OCI-LY1 (cell line): ENCODE measurements around the gene TMEM37.

ENCODE experiments used
- H2AFZ ChIP-seq: fragments of 200-600 bp; sonication (generic), shearing (Covaris generic); 2 replicates; pipeline ENCODE4 v1.6.0; 2014; ENCODE audit warnings: antibody characterized with exemption, mild to moderate bottlenecking, low read length
- H3F3A ChIP-seq: fragments of 200-600 bp; sonication (generic), shearing (Covaris generic); 2 replicates; pipeline ENCODE4 v1.6.0; 2014; ENCODE audit warnings: mild to moderate bottlenecking, antibody characterized with exemption, low read length, moderate library complexity; ENCODE audit not compliant: insufficient read depth
- H3K27ac ChIP-seq: fragments of 200-600 bp; sonication (generic); 2 replicates; pipeline ENCODE4 v1.5.1; 2014; ENCODE audit warnings: low read length, mixed run types, mild to moderate bottlenecking, low read depth; ENCODE audit not compliant: poor library complexity, severe bottlenecking
- H3K27me3 ChIP-seq: fragments of 200-600 bp; sonication (generic); 2 replicates; pipeline ENCODE4 v1.6.0; 2014; ENCODE audit warnings: antibody characterized with exemption, mild to moderate bottlenecking, low read length, moderate library complexity; ENCODE audit not compliant: insufficient read depth
- H3K36me3 ChIP-seq: fragments of 200-600 bp; sonication (generic); 2 replicates; pipeline ENCODE4 v1.6.1; 2014; ENCODE audit warnings: mild to moderate bottlenecking, antibody characterized with exemption, low read length, moderate library complexity, mixed read lengths; ENCODE audit not compliant: insufficient read depth
- H3K4me1 ChIP-seq: fragments of 200-600 bp; sonication (generic); 2 replicates; pipeline ENCODE4 v1.5.1; 2014; ENCODE audit warnings: mild to moderate bottlenecking, low read length, moderate library complexity; ENCODE audit not compliant: insufficient read depth, severe bottlenecking
- H3K4me2 ChIP-seq: fragments of 200-600 bp; sonication (generic), shearing (Covaris generic); 2 replicates; pipeline ENCODE4 v1.6.1; 2014; ENCODE audit warnings: low read length
- H3K4me3 ChIP-seq: fragments of 200-600 bp; sonication (generic); 2 replicates; pipeline ENCODE4 v1.5.1; 2014; ENCODE audit warnings: low read length, low read depth, mild to moderate bottlenecking, mixed read lengths; ENCODE audit not compliant: poor library complexity, severe bottlenecking
- H3K79me2 ChIP-seq: fragments of 200-600 bp; shearing (Covaris generic); 2 replicates; pipeline ENCODE4 v1.6.1; 2016; ENCODE audit warnings: mixed run types, low read length, mixed read lengths; ENCODE audit not compliant: insufficient read depth
- H3K9ac ChIP-seq: fragments of 200-600 bp; sonication (generic), shearing (Covaris generic); 2 replicates; pipeline ENCODE4 v1.6.1; 2014; ENCODE audit warnings: mild to moderate bottlenecking, low read length, mixed read lengths
- H3K9me2 ChIP-seq: fragments of 200-600 bp; sonication (generic), shearing (Covaris generic); 2 replicates; pipeline ENCODE4 v1.6.1; 2014; ENCODE audit warnings: low read depth, mild to moderate bottlenecking, low read length, mixed read lengths
- H3K9me3 ChIP-seq: fragments of 200-600 bp; shearing (Covaris generic); 2 replicates; pipeline ENCODE4 v1.6.1; 2014; ENCODE audit warnings: low read length, mixed read lengths
- H4K20me1 ChIP-seq: fragments of 200-600 bp; sonication (generic), shearing (Covaris generic); 2 replicates; pipeline ENCODE4 v1.6.0; 2016; ENCODE audit warnings: mild to moderate bottlenecking, low read length; ENCODE audit not compliant: insufficient read depth
- EZH2 ChIP-seq: fragments of 200-600 bp; sonication (generic), shearing (Covaris generic); IDR thresholded peaks from 2 replicates; pipeline ENCODE4 v1.8.0; 2017; ENCODE audit warnings: borderline replicate concordance, mixed run types, mild to moderate bottlenecking, antibody characterized with exemption, low read length, moderate library complexity, mixed read lengths
- TF ChIP-seq, protein P1 (sequence below): fragments of 200-600 bp; sonication (generic), shearing (Covaris generic); IDR thresholded peaks from 2 replicates; pipeline ENCODE4 v1.5.1; 2017; ENCODE audit warnings: mild to moderate bottlenecking, antibody characterized with exemption, low read length, moderate library complexity, mixed read lengths

Gene TMEM37

DNA sequence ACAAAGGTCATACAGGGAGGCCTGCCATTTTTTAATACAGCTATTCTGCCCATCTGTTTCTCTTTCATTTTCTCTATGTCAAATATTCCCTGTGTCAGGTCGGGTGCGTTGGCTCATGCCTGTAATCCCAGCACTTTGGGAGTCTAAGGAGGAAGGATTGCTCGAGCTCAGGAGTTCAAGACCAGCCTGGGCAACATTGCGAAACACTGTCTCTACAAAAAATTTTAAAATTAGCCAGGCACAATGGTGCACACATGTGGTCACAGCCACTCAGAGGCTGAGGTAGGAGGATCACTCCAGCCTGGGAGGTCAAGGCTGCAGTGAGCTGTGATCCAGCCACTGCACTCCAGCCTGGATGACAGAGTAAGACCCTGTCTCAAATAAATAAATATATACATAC, 34.7 kb downstream of the TMEM37 start:
- H2AFZ ChIP-seq: no peak overlapping the region
- H3K4me2 ChIP-seq: no peak overlapping the region
- no peaks in the 10 kb centered on the region for H3F3A ChIP-seq
- no peaks in the 10 kb centered on the region for H3K36me3 ChIP-seq
- 0 out of 2 replicates have a peak, but pooled peaks cover 4% of the 10 kb centered on the region for H3K27me3 ChIP-seq
- TF ChIP-seq, protein P1, sequence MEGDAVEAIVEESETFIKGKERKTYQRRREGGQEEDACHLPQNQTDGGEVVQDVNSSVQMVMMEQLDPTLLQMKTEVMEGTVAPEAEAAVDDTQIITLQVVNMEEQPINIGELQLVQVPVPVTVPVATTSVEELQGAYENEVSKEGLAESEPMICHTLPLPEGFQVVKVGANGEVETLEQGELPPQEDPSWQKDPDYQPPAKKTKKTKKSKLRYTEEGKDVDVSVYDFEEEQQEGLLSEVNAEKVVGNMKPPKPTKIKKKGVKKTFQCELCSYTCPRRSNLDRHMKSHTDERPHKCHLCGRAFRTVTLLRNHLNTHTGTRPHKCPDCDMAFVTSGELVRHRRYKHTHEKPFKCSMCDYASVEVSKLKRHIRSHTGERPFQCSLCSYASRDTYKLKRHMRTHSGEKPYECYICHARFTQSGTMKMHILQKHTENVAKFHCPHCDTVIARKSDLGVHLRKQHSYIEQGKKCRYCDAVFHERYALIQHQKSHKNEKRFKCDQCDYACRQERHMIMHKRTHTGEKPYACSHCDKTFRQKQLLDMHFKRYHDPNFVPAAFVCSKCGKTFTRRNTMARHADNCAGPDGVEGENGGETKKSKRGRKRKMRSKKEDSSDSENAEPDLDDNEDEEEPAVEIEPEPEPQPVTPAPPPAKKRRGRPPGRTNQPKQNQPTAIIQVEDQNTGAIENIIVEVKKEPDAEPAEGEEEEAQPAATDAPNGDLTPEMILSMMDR: no peak
- TF ChIP-seq EZH2: no peak
- no peaks in the 10 kb centered on the region for H3K9me2 ChIP-seq
- H3K4me1 ChIP-seq: no peaks in the 10 kb centered on the region
- no peaks in the 10 kb centered on the region for H3K9me3 ChIP-seq
- no peak overlapping the region for H3K27ac ChIP-seq
- H3K9ac ChIP-seq: no peak overlapping the region
- no peak overlapping the region for H3K4me3 ChIP-seq
- H4K20me1 ChIP-seq: no peaks in the 10 kb centered on the region
- H3K79me2 ChIP-seq: no peaks in the 10 kb centered on the region

DNA sequence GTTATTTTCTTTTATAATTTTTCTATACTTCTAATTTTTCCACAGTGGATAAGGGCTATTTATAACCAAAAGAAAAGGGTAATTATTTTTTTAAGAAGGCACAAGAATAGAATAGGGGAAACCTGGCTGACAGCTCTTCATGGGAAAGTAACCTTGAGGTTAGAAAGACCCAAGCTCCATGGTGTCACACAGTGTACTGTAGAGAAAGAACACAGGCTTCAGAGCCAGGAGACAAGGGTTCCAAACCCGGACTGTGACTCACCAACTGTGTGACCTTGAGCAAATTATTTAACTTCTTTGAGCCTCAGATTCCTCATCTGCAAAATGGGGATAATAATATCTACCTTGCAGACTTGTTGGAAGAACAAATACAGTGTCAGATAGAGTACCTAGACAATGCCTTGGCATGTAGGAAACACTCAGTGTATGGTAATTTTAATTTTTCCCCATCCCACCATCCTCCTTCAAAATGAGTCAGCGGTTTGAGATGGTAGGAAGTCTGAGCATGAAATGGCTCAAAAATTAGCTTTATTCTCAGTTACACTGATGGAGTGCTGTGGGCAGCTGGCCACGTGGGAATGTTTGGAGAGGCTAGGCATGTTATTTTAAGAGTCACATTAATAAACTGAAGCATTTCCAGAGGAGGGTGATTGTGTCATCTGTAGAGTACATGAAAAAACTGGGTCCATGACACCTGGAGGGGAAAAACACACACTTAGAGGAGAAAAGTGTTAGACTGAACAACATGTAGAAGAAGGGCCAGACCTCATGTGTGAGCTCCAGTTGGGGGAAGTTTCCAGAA, 36.7 kb downstream of the TMEM37 start:
- no peak overlapping the region for H3K27ac ChIP-seq
- H3K9me2 ChIP-seq: no peaks in the 10 kb centered on the region
- no peaks in the 10 kb centered on the region for H3K79me2 ChIP-seq
- no peaks in the 10 kb centered on the region for H3K36me3 ChIP-seq
- 0 out of 2 replicates have a peak, but pooled peaks cover 4% of the 10 kb centered on the region for H3K27me3 ChIP-seq
- H3K4me2 ChIP-seq: no peak overlapping the region
- no peaks in the 10 kb centered on the region for H3K4me1 ChIP-seq
- H4K20me1 ChIP-seq: no peaks in the 10 kb centered on the region
- H3F3A ChIP-seq: no peaks in the 10 kb centered on the region
- TF ChIP-seq, protein P1: no peak
- no peak for TF ChIP-seq EZH2
- no peaks in the 10 kb centered on the region for H3K9me3 ChIP-seq
- H3K4me3 ChIP-seq: no peak overlapping the region
- no peak overlapping the region for H2AFZ ChIP-seq
- H3K9ac ChIP-seq: no peak overlapping the region

DNA sequence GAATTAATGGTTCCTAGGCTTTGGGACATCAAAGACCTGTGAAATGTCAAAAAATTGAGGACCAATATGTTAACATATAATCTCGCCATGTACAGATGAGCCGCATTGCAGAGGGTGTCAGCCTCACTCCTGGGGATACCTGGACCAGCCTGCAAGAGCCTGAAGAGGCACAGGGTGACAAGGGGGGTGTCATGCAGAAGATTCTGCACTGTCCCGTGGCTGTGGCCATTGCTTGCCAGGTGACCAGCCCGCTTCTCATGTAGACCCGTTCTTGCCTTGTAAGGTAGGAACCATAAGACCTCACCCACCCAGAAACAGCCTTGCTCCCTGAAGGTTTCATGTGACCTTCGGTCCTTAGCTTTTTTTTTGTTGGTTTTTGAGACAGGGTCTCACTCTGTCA, 37.5 kb downstream of the TMEM37 start:
- Histone ChIP-seq H3K9me3 (no peaks in the 10 kb centered on the region), H3K4me3 (no peak overlapping the region), H3K36me3 (no peaks in the 10 kb centered on the region), H3K9ac (no peak overlapping the region), H3K27ac (no peak overlapping the region), H3K9me2 (no peaks in the 10 kb centered on the region), H3K4me2 (no peak overlapping the region), H3K27me3 (0 out of 2 replicates have a peak, but pooled peaks cover 4% of the 10 kb centered on the region), H3K4me1 (no peaks in the 10 kb centered on the region), H4K20me1 (no peaks in the 10 kb centered on the region), H2AFZ (no peak overlapping the region), H3K79me2 (no peaks in the 10 kb centered on the region), H3F3A (no peaks in the 10 kb centered on the region)
- no peak for TF ChIP-seq EZH2
- TF ChIP-seq, protein P1: no peak
